ENCODE data around the gene DYNLT1. TPM values are rescaled to one million over a fixed set of nuclear protein-coding genes. Genes with fewer than 3 reads are reported as not detected.

The DYNLT1 gene
- total and polyA plus RNA-seq, 2 experiments from 2014 or later: 60.9 to 241 TPM

DNA sequence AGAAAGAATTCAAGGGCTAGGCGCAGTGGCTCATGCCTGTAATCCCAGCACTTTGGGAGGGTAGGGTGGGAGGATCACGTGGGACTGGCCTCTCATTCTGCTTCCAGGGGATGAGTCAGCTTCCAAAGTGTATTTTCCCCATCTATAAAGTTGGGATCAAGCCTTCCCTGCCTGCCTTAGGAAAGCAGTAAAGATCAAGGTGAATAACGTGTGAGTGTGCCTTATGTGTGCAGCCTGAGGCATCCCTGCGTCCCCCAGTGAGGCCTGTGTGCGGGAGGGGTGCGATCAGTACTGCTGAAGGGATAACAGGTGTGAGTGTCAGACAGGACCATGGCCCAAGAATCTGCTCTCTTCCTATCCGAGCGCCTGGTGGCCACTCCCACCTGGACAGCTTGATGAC is 57.9 kb downstream of the DYNLT1 start:
- no peaks in the 10 kb centered on the region for H3K4me1 Mint-ChIP-seq
- peaks cover 21% of the 10 kb centered on the region for H4K20me1 ChIP-seq (replicated peaks; ENCODE audit: insufficient read depth)
- TF ChIP-seq ZNF114 (CRISPR knock-in tag; IDR thresholded peaks at IDR 0.05) (no peak), CREB1 (CRISPR knock-in tag; IDR thresholded peaks at IDR 0.05; ENCODE audit: low read depth) (no peak), EZH2phosphoT487 (IDR thresholded peaks at IDR 0.05; ENCODE audit: unreplicated experiment) (no peak), ZNF331 (CRISPR knock-in tag; IDR thresholded peaks at IDR 0.05; ENCODE audit: low read depth) (no peak), EZH2 (IDR thresholded peaks at IDR 0.05; ENCODE audit: low read depth, unreplicated experiment) (no peak), POLR2AphosphoS5 (IDR thresholded peaks at IDR 0.05; ENCODE audit: low read depth) (no peak)
- TF ChIP-seq, protein P1, sequence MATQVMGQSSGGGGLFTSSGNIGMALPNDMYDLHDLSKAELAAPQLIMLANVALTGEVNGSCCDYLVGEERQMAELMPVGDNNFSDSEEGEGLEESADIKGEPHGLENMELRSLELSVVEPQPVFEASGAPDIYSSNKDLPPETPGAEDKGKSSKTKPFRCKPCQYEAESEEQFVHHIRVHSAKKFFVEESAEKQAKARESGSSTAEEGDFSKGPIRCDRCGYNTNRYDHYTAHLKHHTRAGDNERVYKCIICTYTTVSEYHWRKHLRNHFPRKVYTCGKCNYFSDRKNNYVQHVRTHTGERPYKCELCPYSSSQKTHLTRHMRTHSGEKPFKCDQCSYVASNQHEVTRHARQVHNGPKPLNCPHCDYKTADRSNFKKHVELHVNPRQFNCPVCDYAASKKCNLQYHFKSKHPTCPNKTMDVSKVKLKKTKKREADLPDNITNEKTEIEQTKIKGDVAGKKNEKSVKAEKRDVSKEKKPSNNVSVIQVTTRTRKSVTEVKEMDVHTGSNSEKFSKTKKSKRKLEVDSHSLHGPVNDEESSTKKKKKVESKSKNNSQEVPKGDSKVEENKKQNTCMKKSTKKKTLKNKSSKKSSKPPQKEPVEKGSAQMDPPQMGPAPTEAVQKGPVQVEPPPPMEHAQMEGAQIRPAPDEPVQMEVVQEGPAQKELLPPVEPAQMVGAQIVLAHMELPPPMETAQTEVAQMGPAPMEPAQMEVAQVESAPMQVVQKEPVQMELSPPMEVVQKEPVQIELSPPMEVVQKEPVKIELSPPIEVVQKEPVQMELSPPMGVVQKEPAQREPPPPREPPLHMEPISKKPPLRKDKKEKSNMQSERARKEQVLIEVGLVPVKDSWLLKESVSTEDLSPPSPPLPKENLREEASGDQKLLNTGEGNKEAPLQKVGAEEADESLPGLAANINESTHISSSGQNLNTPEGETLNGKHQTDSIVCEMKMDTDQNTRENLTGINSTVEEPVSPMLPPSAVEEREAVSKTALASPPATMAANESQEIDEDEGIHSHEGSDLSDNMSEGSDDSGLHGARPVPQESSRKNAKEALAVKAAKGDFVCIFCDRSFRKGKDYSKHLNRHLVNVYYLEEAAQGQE (IDR thresholded peaks at IDR 0.05; ENCODE audit: unreplicated experiment): no peak
- H3K9me2 ChIP-seq (ENCODE audit: insufficient read depth): no peaks in the 10 kb centered on the region
- no peaks in the 10 kb centered on the region for H3K9me3 Mint-ChIP-seq
- ATAC-seq: no peak
- no peaks in the 10 kb centered on the region for H3F3A ChIP-seq (replicated peaks; ENCODE audit: low read depth)
- no peaks in the 10 kb centered on the region for H3K4me1 ChIP-seq (ENCODE audit: insufficient read depth)
- DNase-seq (ENCODE audit: low spot score): no peak
- H3K4me3 Mint-ChIP-seq: no peak overlapping the region
- H3K79me2 ChIP-seq (replicated peaks; ENCODE audit: insufficient read depth): no peaks in the 10 kb centered on the region; the same call in 1 of the 2 replicates
- H3K36me3 ChIP-seq (ENCODE audit: insufficient read depth): peaks cover 34% of the 10 kb centered on the region
- no peak overlapping the region for H2AFZ ChIP-seq
- no peak overlapping the region for H3K27ac ChIP-seq (ENCODE audit: low read depth)
- no peaks in the 10 kb centered on the region for H3K27me3 ChIP-seq (ENCODE audit: insufficient read depth)
- H3K27ac Mint-ChIP-seq: no peak overlapping the region
- peaks cover 88% of the 10 kb centered on the region for H3K36me3 Mint-ChIP-seq (ENCODE audit: low read depth)
- peaks cover 2% of the 10 kb centered on the region for H3K27me3 Mint-ChIP-seq (ENCODE audit: insufficient read depth, low read depth, poor library complexity)
- no peak overlapping the region for H3K4me2 ChIP-seq
- H3K4me3 ChIP-seq: no peak overlapping the region

Small RNAs within 50 kb of the gene (microRNA-seq; reads per million reads assigned to microRNA genes)
- not detected for gene MIR7161

Small RNAs within 50 kb of the gene (small RNA-seq; reads per million reads assigned to genes)
- gene MIR7161 (ENCODE audit: low replicate concordance): not detected

Other genes starting within 250 kb of the DYNLT1 start
- gene TMEM181, start 84.7 kb downstream of the DYNLT1 start, total RNA-seq (2014; rRNA removed; shearing (Covaris generic)): 25.2 and 28.2 TPM in 2 replicates
- gene TMEM181, start 84.7 kb downstream of the DYNLT1 start, polyA plus RNA-seq (2016; fragmentation: Nextera tagmentation; extraction: Ambion mirVana): 11.9 and 12.3 TPM in 2 replicates
- gene SYTL3, start 5.3 kb upstream of the DYNLT1 start, total RNA-seq (2014; rRNA removed; shearing (Covaris generic)): 0.07 TPM in 1 of 2 replicates, not detected in the other
- gene SYTL3, start 5.3 kb upstream of the DYNLT1 start, polyA plus RNA-seq (2016; fragmentation: Nextera tagmentation; extraction: Ambion mirVana): not detected in 2 replicates
- gene EZR, start 174.6 kb upstream of the DYNLT1 start, total RNA-seq (2014; rRNA removed; shearing (Covaris generic)): 208 and 209 TPM in 2 replicates
- 188 and 199 TPM in 2 replicates for gene EZR, start 174.6 kb upstream of the DYNLT1 start, polyA plus RNA-seq (2016; fragmentation: Nextera tagmentation; extraction: Ambion mirVana)

Data from GM23338 (cell line).